ENCODE results near the gene PMAIP1.

PMAIP1 gene

DNA sequence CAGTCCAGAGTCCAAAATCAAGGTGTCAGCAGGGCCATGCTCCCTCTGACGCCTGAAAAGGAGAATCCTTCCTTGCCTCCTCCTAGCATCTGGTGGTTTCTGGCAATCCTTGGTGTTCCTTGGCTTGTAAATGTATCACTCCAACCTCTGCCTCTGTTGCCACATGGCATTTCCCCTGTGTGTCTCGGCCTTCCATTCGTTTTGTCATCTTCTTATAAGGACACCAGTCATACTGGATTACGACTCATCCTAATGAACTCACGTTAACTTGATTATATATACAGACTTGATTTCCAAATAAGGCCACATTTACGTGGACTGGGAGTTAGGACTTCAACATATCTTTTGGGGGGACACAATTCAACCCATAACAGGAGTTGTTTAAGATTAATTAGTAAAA lies 15.8 kb downstream of the PMAIP1 start:
- DNase-seq: no peak

DNA sequence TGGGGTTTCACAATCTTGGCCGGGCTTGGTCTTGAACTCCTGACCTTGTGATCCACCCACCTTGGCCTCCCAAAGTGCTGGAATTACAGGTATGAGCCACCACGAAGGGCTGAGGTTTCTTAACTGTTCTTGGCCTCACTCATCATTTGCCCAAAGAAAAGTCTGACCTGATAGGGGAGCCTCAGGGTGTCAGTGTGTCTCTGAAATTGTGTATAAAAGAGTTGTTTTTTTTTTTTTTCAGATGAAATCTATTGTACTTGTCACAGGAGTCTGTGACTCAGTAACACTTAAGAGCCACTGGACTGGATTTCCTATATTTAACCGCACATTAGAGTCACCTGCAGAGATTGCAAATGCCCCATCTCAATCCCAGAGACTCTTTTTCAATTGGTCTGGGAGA lies 16.9 kb downstream of the PMAIP1 start:
- DNase-seq: no peak

DNA sequence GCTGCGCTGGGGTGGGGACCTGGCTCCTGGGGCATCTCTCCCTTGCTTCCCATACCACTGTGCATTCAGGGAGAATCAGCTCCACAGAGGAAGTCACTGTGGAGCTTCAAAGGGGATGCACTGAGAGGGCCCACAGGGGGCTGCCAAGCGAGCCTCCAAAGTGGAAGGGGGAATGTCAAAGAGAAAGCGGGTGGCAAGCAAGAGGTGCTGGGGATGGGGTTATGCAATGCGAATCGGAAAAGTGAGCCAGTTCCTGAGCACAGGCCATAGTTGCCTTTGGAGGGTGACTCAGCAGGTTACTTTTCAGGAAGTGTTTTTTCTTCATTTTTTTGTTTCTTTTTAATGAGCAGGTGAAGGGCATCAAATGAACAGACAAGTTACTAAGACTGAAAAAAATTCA lies 17.6 kb downstream of the PMAIP1 start:
- no peak for DNase-seq

DNA sequence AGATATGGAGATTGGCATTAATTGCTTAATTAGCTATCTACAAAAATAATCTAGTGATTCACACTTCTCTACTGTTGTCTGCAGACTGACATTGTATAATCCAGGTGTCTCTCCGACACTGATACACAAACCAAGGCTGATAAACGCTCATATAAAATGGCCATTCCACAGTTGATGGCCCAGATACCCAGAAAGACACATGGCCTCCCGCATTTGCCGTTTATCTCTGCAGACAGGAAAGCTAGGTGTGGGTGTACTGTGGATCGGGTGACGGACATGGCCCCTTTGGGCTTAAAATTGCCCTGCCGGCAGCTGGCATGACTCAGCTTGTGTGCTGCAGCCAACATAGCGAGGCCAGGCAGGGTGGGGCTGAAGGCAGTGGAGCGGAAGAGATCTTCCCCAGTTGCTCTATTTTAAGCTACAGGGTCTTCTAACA lies 18.5 kb downstream of the PMAIP1 start:
- DNase-seq: peak in 1 of 5 donors; percentile 36

DNA sequence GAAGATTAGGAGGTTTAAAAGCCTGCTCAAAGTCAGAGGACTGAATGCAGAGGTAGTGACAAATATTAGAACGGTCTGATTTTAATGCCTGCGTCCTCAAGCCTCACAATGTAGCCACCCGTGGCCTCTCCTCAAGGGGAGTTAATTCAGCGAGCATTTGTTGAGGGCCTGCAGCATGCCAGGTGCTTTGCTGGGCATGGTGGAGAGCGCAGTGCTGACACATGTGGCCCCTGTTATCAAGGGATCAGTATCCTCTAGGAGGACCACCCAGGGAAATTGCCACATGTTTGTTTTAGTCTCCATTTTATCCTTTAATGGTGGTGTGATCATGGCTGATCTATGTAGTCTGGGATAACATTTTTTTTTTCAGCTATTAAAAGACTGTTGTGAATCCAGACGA lies 19.2 kb downstream of the PMAIP1 start:
- no peak for DNase-seq

DNA sequence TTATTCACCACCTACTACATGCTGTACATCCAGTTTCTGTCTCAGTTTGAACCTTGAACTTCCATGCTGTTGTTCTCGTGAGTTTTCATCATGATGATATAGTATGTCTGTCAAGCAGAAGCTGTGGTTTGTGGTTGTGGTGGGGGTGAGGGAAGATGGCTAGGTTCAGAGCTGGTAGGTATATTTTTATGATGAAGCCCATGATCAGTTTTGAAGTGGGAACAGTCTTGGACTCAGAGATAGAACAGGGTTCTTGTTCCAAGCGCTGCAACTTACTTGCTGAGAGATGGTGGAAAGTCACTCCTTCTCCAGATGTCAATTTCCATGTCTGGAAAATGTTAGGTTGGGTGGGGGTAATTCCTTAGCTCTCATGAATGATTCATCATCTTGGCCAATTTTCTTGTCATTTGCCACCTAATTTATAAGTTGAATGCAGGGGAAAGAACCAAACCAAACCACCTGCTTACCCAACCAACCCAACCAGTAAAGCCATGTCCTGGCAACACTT lies 21.6 kb downstream of the PMAIP1 start:
- peak in 1 of 5 donors; percentile 72 for DNase-seq

DNA sequence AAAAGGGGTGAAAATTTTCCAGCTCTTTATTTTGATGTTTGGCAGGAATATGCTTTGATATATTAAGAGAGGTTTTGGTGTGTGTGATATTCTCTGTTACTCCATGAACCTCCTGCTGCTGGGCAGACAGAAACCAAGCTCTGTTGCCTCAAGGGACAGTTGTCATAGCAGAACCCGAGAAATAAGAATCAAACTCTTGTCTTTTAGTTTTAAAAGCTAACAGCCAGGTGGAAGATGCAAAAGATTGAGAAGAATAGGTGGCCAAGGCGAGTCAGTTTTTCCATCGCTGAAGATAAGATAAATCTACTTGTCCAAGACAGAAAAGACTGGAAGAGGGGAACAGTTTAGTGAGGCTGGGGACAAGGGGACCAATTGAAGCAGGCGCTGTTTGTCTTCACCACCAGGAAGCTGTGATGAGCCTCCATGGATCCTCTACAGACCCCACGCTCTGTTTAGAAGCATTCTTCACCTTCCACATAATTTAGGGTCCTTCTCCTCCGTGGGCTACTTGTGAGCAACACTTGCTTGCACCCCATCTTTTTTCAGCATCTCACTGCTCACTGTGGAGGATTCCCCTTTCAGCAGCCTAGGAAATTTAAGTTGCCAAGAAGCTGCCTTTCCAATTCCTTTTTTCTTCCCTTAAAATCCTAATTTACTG lies 23.9 kb downstream of the PMAIP1 start:
- no peak for DNase-seq

DNA sequence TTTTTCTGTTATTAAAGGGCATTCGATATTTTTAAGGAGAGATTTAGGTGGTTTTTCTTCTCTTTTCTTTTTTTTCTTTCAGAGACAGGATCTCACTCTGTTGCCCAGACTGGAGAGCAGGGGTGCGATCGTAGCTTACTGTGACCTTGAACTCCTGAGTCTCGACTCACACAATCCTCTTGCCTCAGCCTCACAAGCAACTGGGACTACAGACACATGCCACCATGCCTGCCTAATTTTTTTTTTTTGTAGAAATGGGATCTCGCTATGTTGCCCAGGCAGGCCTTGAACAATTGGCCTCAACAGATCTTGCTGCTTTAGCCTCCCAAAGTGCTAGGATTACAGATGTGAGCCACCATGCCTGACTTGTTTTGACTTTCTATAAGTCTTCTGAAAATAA lies 26.3 kb downstream of the PMAIP1 start:
- no peak for DNase-seq

DNA sequence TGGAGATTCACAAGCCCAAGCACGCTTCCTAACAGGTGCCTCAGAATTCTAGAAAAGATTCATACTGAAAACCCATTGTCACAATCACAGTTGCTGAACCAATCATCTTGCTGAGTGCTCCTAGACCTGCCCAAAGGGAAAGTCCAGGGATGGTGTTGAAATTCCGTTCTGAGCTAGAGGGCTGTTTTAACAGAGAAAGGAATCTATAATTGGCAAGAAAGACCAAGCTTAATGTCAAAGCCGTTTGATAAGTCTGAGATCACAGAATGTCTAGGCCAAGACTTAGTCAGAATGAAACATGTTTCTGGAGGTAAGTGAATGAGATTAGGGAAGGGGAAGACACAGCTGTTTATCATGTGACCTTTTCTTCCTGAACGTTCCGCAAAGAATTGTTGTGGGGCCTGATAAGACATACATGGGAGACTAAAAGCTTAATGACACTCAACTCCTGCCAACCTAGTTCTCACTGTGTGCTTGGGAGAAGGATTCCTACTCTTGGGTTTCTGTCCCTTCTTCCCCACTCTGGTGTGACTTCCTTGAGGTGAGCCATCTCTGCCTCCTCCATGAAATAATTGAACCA lies 27.5 kb downstream of the PMAIP1 start:
- peak in 1 of 5 donors; percentile 69 for DNase-seq

DNA sequence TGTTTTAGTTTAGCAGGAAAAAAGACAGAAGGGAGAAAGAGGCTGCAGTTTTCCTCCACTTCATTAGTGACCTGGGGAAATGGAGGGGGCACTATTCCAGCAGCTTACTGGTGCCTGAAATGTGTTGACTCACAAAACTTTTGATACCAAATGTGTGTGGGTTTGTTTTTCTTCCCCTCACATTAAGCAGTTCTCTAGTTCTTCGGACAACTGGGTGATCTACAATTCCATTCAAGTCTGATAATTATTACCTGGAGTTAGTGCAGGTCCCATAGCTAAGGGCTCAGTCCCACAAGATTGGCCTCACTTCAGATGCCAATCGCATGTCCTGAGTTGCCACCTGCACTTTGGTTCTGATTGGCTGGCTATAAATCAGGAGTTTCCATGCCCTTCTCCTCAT lies 28.4 kb downstream of the PMAIP1 start:
- DNase-seq: no peak

DNA sequence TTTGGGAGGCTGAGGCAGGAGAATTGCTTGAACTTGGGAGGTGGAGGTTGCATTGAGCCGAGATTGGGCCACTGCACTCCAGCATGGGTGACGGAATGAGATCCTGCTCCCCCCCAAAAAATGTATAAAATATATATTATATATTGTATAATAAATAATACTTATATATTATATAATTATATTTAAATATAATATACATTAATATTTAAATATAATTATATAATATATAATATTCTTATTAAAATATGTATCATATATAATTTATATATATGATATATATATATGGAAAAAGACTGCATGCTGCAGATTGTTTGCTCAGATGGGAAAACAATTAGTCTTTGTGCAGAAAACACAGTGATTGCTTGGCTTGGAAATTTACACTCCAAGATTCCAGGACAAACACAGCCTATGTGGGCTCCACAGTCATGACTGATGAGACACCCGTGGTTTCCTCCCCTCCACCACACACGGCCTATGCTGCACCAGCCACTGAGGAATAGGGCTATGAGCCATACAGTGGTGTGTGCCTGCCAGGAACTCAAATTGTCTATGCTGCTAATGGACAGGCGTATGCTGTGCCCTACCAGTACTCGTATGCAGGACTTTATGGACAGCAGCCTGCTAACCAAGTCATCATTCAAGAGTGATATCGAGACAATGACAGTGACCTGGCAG lies 30.0 kb downstream of the PMAIP1 start:
- no peak for DNase-seq

DNA sequence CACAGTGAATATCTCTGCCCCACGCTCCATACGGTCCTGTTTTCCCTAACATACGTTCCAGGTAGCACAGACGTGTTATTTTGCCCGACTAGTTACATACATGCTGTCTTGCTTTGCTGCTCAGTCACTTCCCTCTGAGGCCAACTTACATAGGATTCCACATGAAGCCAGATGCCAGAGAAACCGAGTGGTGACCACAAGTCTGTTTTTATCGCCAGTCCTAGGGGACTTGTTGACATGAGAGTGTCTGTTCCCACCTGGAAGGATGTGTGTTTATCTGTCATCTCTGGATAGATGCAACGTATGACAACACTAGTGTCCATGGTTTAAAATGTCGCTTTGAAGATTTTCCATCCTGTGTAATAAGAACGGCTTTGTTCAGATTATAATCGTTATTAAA lies 32.6 kb downstream of the PMAIP1 start:
- DNase-seq: no peak

DNA sequence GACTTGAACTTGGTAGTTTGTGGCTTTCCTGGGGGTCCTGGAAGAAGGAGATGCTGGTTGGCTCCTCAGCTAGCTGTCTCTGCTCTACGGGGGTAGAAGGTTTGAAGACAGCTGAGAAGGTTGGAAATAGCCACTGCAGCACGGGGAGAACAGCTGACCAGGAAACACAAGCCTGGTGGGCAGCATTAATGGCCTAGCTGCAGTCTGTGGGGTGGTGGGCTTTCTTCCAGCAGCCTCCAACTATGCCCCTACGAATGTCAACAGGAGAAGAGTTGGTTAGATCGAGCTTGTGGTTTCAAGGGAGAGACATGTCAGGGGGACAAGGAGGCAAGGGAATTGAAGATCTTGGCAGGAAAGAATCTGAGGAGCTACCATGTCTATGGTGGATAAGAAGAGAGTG lies 38.9 kb downstream of the PMAIP1 start:
- no peak for DNase-seq

DNA sequence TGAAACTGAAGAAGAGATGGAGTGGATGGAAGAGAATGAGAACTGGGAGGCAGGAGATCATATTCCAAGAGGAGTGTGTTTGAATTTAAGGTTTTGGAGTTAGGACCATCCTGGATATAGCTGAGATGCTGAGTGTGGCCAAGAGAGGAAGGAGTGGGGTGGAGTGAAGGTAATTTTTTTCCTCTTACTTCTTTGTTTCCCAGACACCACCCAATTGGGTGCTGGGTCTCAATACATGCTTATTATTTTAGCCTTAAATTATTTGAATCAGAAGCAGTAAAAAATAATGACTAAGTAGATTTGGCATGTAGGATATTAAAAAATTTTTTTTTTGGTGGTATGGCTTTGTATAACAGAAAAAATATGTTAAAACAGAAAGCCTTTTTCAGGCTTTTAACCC lies 39.3 kb downstream of the PMAIP1 start:
- DNase-seq: no peak

DNA sequence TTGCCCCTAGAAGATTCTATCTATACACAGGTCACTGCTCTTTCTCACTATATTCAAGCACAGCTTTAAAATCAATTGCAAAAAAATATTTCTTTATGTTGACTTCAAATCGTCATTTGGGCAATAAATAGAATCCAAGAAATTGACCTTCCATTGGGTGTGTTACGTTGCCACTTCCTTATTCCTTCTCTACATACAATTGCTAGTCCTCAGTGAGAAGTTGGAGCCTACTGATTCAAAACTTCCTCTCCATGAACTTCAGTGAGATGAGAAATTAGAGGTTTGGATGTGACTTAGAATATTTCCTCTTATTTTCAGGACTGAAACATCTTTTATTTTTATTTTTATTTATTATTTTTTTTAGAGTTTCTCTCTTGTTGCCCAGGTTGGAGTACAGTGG lies 40.3 kb downstream of the PMAIP1 start:
- DNase-seq: no peak

DNA sequence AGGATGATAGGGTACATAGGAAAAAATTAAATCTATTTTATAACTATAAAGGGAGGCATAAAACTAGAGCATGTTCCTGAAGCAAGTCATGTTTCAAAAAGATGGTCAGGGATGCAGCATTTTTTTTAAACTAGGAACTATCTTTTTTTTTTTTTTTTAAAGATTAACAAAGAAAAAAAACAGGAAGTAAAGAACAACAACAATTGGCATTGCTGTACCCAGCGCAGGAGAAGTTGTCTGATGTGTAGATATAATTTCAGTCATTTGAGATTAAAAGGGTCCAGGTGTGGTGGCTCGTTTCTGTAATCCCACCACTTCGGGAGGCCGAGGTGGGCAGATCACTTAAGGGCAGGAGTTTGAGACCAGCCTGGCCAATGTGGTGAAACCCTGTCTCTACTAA lies 41.5 kb downstream of the PMAIP1 start:
- DNase-seq: no peak

DNA sequence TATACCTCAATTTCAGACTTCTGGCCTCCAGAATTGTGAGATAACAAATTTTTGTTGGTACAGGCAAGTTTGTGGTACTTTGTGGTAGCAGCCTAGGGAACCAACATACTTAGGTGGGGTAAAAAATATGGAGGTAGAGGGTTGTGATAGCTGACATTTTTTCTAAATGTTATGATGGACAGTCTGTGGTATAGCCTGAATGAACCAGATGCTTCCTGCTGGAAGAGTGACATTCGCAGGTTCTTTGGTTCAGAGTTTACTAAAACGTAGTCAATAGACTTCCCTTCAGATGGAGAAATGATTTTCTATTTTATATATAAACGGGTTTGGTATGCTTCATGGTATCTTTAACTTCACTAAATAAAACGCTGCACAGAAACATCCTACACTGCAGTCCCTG lies 42.8 kb downstream of the PMAIP1 start:
- DNase-seq: no peak

DNA sequence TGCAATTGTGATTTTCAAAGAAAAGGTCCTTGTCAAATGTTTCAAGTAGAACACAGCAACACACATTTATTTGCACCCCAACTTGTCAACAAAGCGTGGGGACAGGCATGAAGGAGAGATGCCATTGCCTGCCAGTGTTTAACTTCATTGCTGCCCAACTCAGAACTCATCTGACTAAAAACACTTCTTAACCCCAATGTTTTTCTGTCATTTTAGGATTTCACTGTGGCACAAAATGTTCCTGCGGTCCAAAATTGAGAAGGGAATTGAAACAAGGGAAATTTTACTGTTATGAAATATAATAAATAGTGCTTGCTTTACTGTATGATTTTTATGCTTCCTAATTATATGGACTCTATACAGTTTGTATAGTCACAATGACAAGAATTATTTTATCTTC lies 45.7 kb downstream of the PMAIP1 start:
- no peak for DNase-seq

DNA sequence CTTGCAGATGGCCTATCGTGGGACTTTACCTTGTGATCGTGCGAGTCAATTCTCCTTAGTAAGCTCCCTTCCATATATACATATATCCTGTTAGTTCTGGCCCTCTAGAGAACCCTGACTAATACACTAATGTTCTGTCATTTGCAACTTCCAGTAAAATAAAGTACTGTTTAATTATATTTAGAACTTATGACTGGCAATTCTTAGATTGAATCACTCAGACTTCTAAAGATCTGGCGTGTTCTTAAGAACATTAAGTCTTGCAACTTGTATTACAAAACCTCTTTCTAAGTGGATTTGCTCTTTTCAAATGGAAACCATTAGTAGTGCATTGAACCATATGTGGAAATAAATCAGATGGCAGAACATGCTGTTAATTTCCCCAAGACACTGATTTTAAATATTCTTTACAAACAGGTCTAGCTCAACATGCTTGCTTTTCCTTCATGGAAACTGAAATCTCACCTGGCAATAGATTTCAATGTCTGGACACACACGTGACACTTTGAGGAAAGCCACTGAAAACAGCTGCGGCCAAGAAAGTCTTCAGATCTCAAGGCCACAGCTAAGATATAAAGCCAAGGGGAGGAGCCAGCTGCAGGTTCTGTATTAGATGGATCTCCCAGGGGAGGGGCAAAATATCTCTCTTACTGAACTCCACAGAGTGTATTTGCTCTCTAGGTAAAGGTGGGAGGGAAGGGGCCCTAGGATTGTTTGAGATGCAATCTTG lies 50.6 kb downstream of the PMAIP1 start:
- DNase-seq: peak in 1 of 5 donors; percentile 21

DNA sequence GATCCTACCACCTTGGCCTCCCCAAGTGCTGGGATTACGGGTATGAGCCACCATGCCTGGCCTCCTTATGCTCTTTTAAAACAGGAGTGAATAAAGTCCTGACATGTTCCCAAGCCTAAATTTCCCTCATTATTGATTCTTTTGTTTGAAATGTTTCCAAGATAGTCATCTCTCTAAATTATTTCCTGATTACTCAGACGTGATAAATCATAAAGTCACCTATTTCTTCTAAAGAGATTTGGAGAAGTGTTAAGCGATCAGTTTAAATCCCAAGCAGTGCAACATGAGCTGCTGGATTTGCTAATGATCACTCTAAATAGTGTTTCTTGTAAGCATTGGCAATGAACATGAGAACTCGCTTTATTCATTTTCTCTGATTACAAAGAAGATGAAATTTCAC lies 51.8 kb downstream of the PMAIP1 start:
- no peak for DNase-seq

DNA sequence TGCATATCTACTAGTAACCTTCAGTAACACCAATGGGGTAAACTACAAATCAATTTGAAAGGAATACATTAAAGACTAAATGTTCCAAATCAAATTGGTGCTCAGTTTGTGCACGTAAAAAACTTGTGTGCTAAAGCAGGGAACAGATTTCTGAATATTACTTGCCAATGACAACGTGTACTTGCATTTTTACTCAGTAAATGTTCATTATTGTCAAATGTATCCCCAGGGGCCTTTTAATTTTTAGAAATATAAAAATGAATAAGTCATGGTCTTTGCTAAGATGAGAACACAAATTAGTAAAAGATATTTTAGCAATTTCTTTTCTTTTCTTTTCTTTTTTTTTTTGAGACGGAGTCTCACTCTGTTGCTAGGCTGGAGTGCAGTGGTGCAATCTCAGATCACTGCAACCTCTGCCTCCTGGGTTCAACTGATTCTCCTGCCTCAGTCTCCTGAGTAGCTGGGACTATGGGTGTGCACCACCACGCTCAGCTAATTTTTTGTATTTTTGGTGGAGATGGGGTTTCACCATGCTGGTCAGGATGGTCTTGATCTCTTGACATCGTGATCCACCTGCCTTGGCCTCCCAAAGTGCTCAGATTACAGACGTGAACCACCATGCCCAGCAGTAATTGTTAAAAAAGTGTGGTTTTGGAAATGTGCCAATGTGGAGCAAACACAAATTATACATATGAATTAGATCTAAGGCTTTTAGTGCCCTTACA lies 52.6 kb downstream of the PMAIP1 start:
- DNase-seq: no peak

All from T-helper 1 cell (primary cell).